ENCODE results near the gene RNF10. TPM values are rescaled to one million over a fixed set of nuclear protein-coding genes. Genes with fewer than 3 reads are reported as not detected.

Gene RNF10
- total and polyA plus RNA-seq, 9 of the 15 experiments (the other 6 are each of a cell fraction or from before 2014, with no cell fraction given): 43.0 to 139 (median 80.1) TPM

DNA sequence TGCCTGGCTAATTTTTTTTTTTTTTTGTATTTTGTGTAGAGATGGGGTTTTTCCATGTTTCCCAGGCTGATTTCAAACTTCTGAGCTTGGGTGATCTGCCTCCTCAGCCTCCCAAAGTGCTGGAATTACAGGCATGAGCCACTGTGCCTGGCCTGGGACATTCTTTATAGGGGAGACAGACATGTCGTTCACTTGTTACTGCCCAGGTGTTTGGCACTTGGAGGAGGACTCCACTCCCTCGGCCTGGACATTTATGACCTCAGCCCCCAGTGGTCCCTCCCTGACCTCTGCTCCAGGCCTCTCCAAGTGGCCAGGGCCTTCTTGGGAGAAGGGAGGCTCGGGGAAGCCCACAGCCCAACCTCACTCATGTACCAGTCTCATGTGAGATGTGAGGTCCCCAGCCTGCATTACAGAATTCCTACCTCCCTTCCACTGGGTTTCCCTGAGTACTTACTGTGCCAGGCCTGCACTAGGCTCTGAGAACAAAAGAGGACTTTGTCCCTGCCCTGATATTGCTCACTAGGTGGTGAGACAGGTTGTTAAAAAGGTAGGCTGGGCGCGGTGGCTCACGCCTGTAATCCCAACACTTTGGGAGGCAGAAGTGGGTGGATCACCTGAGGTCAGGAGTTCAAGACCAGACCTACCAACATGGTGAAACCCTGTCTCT, 56.7 kb downstream of the RNF10 start (continued):
- TF ChIP-seq, protein P1, sequence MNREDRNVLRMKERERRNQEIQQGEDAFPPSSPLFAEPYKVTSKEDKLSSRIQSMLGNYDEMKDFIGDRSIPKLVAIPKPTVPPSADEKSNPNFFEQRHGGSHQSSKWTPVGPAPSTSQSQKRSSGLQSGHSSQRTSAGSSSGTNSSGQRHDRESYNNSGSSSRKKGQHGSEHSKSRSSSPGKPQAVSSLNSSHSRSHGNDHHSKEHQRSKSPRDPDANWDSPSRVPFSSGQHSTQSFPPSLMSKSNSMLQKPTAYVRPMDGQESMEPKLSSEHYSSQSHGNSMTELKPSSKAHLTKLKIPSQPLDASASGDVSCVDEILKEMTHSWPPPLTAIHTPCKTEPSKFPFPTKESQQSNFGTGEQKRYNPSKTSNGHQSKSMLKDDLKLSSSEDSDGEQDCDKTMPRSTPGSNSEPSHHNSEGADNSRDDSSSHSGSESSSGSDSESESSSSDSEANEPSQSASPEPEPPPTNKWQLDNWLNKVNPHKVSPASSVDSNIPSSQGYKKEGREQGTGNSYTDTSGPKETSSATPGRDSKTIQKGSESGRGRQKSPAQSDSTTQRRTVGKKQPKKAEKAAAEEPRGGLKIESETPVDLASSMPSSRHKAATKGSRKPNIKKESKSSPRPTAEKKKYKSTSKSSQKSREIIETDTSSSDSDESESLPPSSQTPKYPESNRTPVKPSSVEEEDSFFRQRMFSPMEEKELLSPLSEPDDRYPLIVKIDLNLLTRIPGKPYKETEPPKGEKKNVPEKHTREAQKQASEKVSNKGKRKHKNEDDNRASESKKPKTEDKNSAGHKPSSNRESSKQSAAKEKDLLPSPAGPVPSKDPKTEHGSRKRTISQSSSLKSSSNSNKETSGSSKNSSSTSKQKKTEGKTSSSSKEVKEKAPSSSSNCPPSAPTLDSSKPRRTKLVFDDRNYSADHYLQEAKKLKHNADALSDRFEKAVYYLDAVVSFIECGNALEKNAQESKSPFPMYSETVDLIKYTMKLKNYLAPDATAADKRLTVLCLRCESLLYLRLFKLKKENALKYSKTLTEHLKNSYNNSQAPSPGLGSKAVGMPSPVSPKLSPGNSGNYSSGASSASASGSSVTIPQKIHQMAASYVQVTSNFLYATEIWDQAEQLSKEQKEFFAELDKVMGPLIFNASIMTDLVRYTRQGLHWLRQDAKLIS (CRISPR knock-in tag; IDR thresholded peaks at IDR 0.05): no peak

DNA sequence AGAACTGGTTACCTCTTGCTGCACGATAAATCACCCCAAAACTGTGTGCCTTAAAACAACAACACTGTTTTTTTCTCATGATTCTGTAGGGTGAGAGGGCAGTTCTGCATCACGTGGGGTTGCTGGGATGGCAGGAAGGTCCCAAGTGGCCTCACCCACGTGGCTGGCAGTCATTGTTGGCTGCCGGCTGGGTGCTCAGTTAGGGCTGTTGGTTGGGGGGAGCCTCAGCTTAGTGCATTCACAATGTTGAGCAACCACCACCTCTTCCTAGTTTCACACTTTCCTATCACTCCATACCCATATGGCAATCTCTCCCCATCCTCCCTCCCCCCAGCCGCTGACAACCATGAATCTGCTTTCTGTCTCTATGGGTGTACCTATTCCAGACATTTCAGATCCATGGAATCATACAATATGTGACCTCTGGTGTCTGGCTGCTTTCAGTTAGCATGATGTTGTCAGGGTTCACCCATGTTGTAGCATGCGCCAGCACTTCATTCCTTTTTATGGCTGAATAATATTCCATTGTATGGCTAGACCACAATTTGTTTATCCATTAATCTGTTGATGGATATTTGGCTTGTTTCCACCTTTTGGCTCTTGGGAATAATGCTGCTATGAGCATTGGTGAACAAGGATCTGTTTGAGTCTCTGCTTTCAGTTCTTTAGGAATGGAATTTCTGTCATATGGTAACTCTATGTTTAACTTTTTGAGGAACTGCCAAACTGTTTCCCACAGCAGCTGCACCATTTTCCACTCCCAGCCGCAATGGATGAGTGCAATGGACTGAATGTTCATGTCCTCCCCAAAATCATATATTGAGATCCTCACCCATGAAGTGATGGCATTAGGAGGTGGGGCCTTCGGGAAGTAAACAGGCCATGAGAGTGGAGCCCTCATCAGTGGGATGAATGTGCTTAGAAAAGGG, 58.2 kb downstream of the RNF10 start:
- Histone ChIP-seq H3K27me3 (ENCODE audit: control insufficient read depth in 2 of 2, insufficient read depth in 2 of 2, low read length in 2 of 2) (peaks cover 0 to 10% of the 10 kb centered on the region in 2 experiments; a peak in 1 of 5 replicates), H3K4me3 (no peak overlapping the region), H4K20me1 (replicated peaks; ENCODE audit: control insufficient read depth, insufficient read depth, low read length) (no peaks in the 10 kb centered on the region), H3K9me1 (ENCODE audit: control insufficient read depth, insufficient read depth, low read length) (no peaks in the 10 kb centered on the region), H3K4me1 (replicated peaks in 1 of 2; ENCODE audit: control insufficient read depth in 2 of 2, insufficient read depth in 2 of 2, low read length in 2 of 2) (peaks cover 0 to 5% of the 10 kb centered on the region in 2 experiments; a peak in 1 of 5 replicates), H3K27ac (ENCODE audit: extremely low read depth, low read depth, low read length) (no peak overlapping the region), H3K79me2 (ENCODE audit: control insufficient read depth, insufficient read depth, low read length) (no peaks in the 10 kb centered on the region), H3K9me3 (replicated peaks; ENCODE audit: control insufficient read depth, insufficient read depth, low read depth, low read length) (no peaks in the 10 kb centered on the region), H3K4me2 (ENCODE audit: insufficient read depth, low read length) (no peak overlapping the region), H3K9ac (ENCODE audit: insufficient read depth in 1 of 2, low read depth in 2 of 2, low read length in 2 of 2) (no peak overlapping the region; a peak in 1 of 4 replicates), H2AFZ (ENCODE audit: low read depth, low read length) (no peak overlapping the region), H3K36me3 (ENCODE audit: control insufficient read depth, insufficient read depth, low read length) (no peaks in the 10 kb centered on the region)
- DNase-seq (ENCODE audit: extremely low read depth in 1 of 4, low spot score in 3 of 4) (peak in 1 of 4 experiments; percentile 3), ATAC-seq (no peak), FAIRE-seq (no peak)
- POLR2A ChIA-PET: interaction anchor here (0.6 kb wide), 1 partner anchor 47 kb away, joined by 5 read pairs; no protein-coding TSS in a partner anchor
- in situ Hi-C loops (cut with MboI): no loop called here
- BruUV-seq (replicated peaks): no TSS peak
- WGBS (ENCODE audit: insufficient coverage, low coverage, missing lambda C conversion rate): 36% methylated on average over 8 of the region's 8 CpGs
- CTCF ChIA-PET (ENCODE audit: low intra/inter-chr PET ratio): no interaction called here
- intact Hi-C loops (cut with micrococcal nuclease): no loop called here
- TF ChIP-seq ZNF146 (CRISPR knock-in tag; IDR thresholded peaks at IDR 0.05; ENCODE audit: unreplicated experiment): peak; percentile 64
- TF ChIP-seq CEBPB (tag; IDR thresholded peaks at IDR 0.05): peak; percentile 38; the same call in 1 of the 2 replicates

All from K562 (cell line).